SK-N-SH treated with all-trans-retinoic acid at 6 μM for 48 hours (cell line): Measurements from ENCODE around the gene ENC1.

ENCODE experiments used
- ARNTL ChIP-seq: fragments of 450-650 bp; formaldehyde crosslinking; IDR thresholded peaks from 2 replicates; pipeline ENCODE4 v1.5.0; 2020; ENCODE audit warnings: low read depth, mild to moderate bottlenecking, moderate library complexity, borderline replicate concordance
- PATZ1 ChIP-seq: fragments of 250-450 bp; sonication (Bioruptor Pico); IDR thresholded peaks from 2 replicates; pipeline ENCODE4 v1.8.0; 2020; ENCODE audit warnings: mild to moderate bottlenecking, moderate library complexity, borderline replicate concordance

DNA sequence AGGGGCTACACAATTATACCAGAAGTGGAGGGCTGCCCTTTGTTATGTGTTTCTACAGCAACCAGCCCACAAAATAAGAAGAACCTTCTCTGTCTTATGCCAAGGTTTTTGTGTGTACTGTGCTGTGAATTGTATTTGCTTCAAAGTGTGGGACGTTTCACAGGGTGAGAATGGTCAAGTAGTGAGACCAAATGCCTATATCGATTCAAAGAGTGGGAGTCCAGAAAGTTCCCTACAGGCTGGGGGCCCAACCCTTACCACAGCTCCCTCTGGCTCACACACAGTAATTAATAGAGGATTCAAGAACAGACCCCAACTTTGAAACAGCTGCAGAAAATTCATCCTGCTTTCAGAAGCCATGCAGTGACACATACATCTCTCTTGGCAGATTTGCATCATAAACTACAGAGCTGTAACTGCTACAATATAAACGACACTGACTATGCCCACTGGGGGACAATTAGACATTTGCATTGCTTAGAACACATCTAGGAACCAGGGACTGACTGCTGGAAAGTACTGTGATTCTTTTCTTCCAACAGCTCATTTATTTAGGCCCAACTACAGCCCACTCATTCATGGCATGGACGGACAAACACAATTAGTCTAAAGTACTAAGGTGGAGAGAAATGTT is 12.8 kb downstream of the ENC1 start:
- TF ChIP-seq ARNTL (CRISPR knock-in tag), result no peak
- no peak for TF ChIP-seq PATZ1
